Parathyroid adenoma (tissue), 2 donors: ENCODE measurements around the gene RNF113A.
"Not testable (repeated sequence)": the region's sequence is repeated elsewhere in the genome, so short reads cannot be mapped to it uniquely, and the experiment has no call there.

Experiments
- H2AFZ ChIP-seq: fragments of 300-600 bp; sonication (generic); one replicate; pipeline ENCODE4 v1.7.0; 2017; ENCODE audit warnings: antibody characterized with exemption, mild to moderate bottlenecking
- H3K27ac ChIP-seq: fragments of 300-600 bp; sonication (generic); one replicate; pipeline ENCODE4 v1.7.0; 2017
- H3K27me3 ChIP-seq: fragments of 300-600 bp; sonication (generic); one replicate; pipeline ENCODE4 v1.7.0; 2017; ENCODE audit warnings: low read length; ENCODE audit not compliant: control insufficient read depth, insufficient read depth
- H3K36me3 ChIP-seq: fragments of 300-600 bp; sonication (generic); one replicate; pipeline ENCODE4 v1.7.0; 2017; ENCODE audit warnings: low read length; ENCODE audit not compliant: control insufficient read depth, insufficient read depth
- H3K4me1 ChIP-seq: fragments of 300-600 bp; sonication (generic); one replicate; pipeline ENCODE4 v1.7.0; 2017; ENCODE audit warnings: control low read depth
- H3K4me2 ChIP-seq: fragments of 300-600 bp; sonication (generic); one replicate; pipeline ENCODE4 v1.7.0; 2017; ENCODE audit warnings: low read length
- H3K4me3 ChIP-seq: fragments of 300-600 bp; sonication (generic); one replicate; pipeline ENCODE4 v1.7.0; 2017; ENCODE audit warnings: low read depth, low read length
- H3K79me2 ChIP-seq: fragments of 300-600 bp; sonication (generic); one replicate; pipeline ENCODE4 v1.7.0; 2017; ENCODE audit warnings: control low read depth
- H3K9ac ChIP-seq: fragments of 300-600 bp; sonication (generic); one replicate; pipeline ENCODE4 v1.7.0; 2017; ENCODE audit warnings: mild to moderate bottlenecking
- H3K9me3 ChIP-seq: fragments of 300-600 bp; sonication (generic); one replicate; pipeline ENCODE4 v1.7.0; 2017; ENCODE audit warnings: low read length; ENCODE audit not compliant: control insufficient read depth
- TF ChIP-seq, protein P1 (sequence below): fragments of 300-600 bp; sonication (generic); IDR thresholded peaks from one replicate; pipeline ENCODE4 v1.7.0; 2017; ENCODE audit warnings: antibody characterized with exemption, mild to moderate bottlenecking
- donor health status: primary hyperparathyroidism.

The RNF113A gene

GRCh38 chrX:119900976-119901375 is 29.4 kb upstream of the RNF113A start:
- no peak overlapping the region for H3K9ac ChIP-seq
- TF ChIP-seq, protein P1, sequence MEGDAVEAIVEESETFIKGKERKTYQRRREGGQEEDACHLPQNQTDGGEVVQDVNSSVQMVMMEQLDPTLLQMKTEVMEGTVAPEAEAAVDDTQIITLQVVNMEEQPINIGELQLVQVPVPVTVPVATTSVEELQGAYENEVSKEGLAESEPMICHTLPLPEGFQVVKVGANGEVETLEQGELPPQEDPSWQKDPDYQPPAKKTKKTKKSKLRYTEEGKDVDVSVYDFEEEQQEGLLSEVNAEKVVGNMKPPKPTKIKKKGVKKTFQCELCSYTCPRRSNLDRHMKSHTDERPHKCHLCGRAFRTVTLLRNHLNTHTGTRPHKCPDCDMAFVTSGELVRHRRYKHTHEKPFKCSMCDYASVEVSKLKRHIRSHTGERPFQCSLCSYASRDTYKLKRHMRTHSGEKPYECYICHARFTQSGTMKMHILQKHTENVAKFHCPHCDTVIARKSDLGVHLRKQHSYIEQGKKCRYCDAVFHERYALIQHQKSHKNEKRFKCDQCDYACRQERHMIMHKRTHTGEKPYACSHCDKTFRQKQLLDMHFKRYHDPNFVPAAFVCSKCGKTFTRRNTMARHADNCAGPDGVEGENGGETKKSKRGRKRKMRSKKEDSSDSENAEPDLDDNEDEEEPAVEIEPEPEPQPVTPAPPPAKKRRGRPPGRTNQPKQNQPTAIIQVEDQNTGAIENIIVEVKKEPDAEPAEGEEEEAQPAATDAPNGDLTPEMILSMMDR: no peak
- no peak overlapping the region for H3K4me2 ChIP-seq
- H3K27me3 ChIP-seq: no peaks in the 10 kb centered on the region
- no peak overlapping the region for H3K4me3 ChIP-seq
- H3K79me2 ChIP-seq: no peaks in the 10 kb centered on the region
- no peaks in the 10 kb centered on the region for H3K9me3 ChIP-seq
- H3K27ac ChIP-seq: no peak overlapping the region
- no peak overlapping the region for H2AFZ ChIP-seq
- H3K4me1 ChIP-seq: no peaks in the 10 kb centered on the region
- no peaks in the 10 kb centered on the region for H3K36me3 ChIP-seq

DNA sequence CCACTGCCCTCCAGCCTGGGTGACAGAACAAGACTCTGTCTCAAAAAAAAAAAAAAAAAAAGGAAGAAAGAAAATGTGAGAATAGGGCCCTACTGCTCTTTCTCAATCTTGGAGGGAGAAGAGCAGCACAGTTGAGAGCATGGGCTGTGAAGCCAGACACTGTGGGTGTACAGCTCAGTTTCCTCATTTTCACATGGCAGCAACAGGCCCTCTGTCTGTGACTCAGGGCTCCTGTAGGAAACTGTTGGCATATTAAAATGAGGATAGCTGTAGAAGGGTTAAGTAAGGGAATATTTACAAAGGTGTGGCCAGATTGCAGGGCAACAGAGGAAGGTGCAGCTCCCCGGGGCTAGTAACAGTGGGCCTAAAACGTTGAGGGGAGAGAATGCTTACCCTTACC is 27.6 kb upstream of the RNF113A start:
- Histone ChIP-seq H3K27me3 (no peaks in the 10 kb centered on the region), H3K9me3 (no peaks in the 10 kb centered on the region), H3K4me2 (no peak overlapping the region), H3K9ac (no peak overlapping the region), H2AFZ (no peak overlapping the region), H3K27ac (no peak overlapping the region), H3K79me2 (no peaks in the 10 kb centered on the region), H3K4me3 (no peak overlapping the region), H3K4me1 (no peaks in the 10 kb centered on the region), H3K36me3 (no peaks in the 10 kb centered on the region)
- TF ChIP-seq, protein P1: no peak

GRCh38 chrX:119895843-119896326 is 24.4 kb upstream of the RNF113A start, which contains the start of gene AKAP14:
TSS of gene AKAP14 (plus strand) at chrX:119895893. CDS start at chrX:119903224, 7,331 bp downstream.
- no peak within 1 kb of the TSS for H3K9ac ChIP-seq

GRCh38 chrX:119891961-119892692 is 20.6 kb upstream of the RNF113A start:
- H3K79me2 ChIP-seq, H3K4me1 ChIP-seq, H3K27ac ChIP-seq, H2AFZ ChIP-seq, H3K9me3 ChIP-seq, H3K4me3 ChIP-seq, H3K9ac ChIP-seq, H3K36me3 ChIP-seq, H3K27me3 ChIP-seq, H3K4me2 ChIP-seq: not testable (repeated sequence)

More at GRCh38 chrX:119895843-119896326, 24.4 kb upstream of the RNF113A start, which contains the start of gene AKAP14:
- Histone ChIP-seq H3K36me3 (no peaks in the 10 kb centered on the region), H3K4me3 (no peak within 1 kb of the TSS), H3K27ac (no peak within 1 kb of the TSS), H3K4me2 (no peak within 1 kb of the TSS), H3K27me3 (no peaks in the 10 kb centered on the region), H3K79me2 (no peaks in the 10 kb centered on the region), H3K4me1 (no peaks in the 10 kb centered on the region), H2AFZ (no peak within 1 kb of the TSS), H3K9me3 (no peaks in the 10 kb centered on the region)
- TF ChIP-seq, protein P1: no peak

- H3K27ac ChIP-seq, H3K4me1 ChIP-seq, H3K27me3 ChIP-seq, H3K4me2 ChIP-seq, H3K9ac ChIP-seq, H3K79me2 ChIP-seq, H3K4me3 ChIP-seq, H3K9me3 ChIP-seq, H2AFZ ChIP-seq, H3K36me3 ChIP-seq: not testable (repeated sequence)
These were observed 19.1 kb upstream of the RNF113A start for GRCh38 chrX:119890626-119891025.
